Panc1 (cell line): Measurements from ENCODE around the gene CFAP45. TPM values are rescaled to one million over a fixed set of nuclear protein-coding genes. Genes with fewer than 3 reads are reported as not detected.

Source experiments
- ATAC-seq: fragments of 200-7000 bp; cut with Tn5 transposase; 2 replicates; pipeline ENCODE4 v1.9.1; 2020; ENCODE audit warnings: mild to moderate bottlenecking, moderate library complexity
- BruUV-seq: library from RNA; stranded (reverse); fragments of 400-500 nt; replicated peaks from 2 replicates; lab custom pipeline; 2021; lab: Mats Ljungman, UMichigan
- CTCF ChIA-PET: fragments of 300-600 bp; sonication (Branson Sonifier 250); formaldehyde crosslinking; loops from one replicate; lab custom pipeline; 2022; ENCODE audit warnings: antibody characterized with exemption; lab: Charles Lee
- POLR2A ChIA-PET: fragments of 300-600 bp; sonication (Branson Sonifier 250); formaldehyde crosslinking; loops from one replicate; lab custom pipeline; 2022; ENCODE audit warnings: antibody characterized with exemption; lab: Charles Lee
- DNase-seq: peaks from one replicate; pipeline ENCODE4 v3.0.0-alpha.2; 2010; ENCODE audit warnings: low read depth, low spot score
- H3K27ac ChIP-seq: 2 replicates; pipeline ENCODE4 v1.5.1; 2011; ENCODE audit warnings: mild to moderate bottlenecking, low read length, inconsistent platforms
- H3K27me3 ChIP-seq: fragments of 200-500 bp; sonication (Bioruptor generic); 2 replicates; pipeline ENCODE4 v1.6.0; 2014; ENCODE audit warnings: low read length, inconsistent platforms; ENCODE audit not compliant: control insufficient read depth, insufficient read depth
- H3K36me3 ChIP-seq: fragments of 200-500 bp; sonication (Bioruptor generic); 2 replicates; pipeline ENCODE4 v1.5.1; 2014; ENCODE audit warnings: inconsistent platforms, mild to moderate bottlenecking, low read length, moderate library complexity; ENCODE audit not compliant: control insufficient read depth, insufficient read depth
- H3K4me1 ChIP-seq: 2 replicates; pipeline ENCODE4 v1.5.1; 2011; ENCODE audit warnings: inconsistent platforms, mild to moderate bottlenecking, low read length, moderate library complexity; ENCODE audit not compliant: control insufficient read depth, insufficient read depth
- H3K4me3 ChIP-seq, 2 experiments: 2 replicates each; pipeline ENCODE4 v1.5.1; 2011 to 2012; ENCODE audit warnings: low read depth in 2 of 2, low read length in 2 of 2, mild to moderate bottlenecking in 2 of 2, inconsistent platforms in 1 of 2, moderate library complexity in 1 of 2
- H3K9me3 ChIP-seq: fragments of 200-500 bp; sonication (Bioruptor generic); 2 replicates; pipeline ENCODE4 v1.5.1; 2014; ENCODE audit warnings: low read depth, mild to moderate bottlenecking, inconsistent platforms, low read length, moderate library complexity; ENCODE audit not compliant: control insufficient read depth, insufficient read depth
- POLR2AphosphoS5 ChIP-seq: IDR thresholded peaks from 2 replicates; pipeline ENCODE4 v1.6.1; 2012; ENCODE audit warnings: mild to moderate bottlenecking, low read depth, low read length, moderate library complexity
- REST ChIP-seq, 2 experiments: IDR thresholded peaks; 2 replicates each; pipeline ENCODE4 v1.6.1; 2011 to 2012; ENCODE audit warnings: low read depth in 2 of 2, control low read depth in 1 of 2, low read length in 1 of 2, mild to moderate bottlenecking in 1 of 2, moderate library complexity in 1 of 2; ENCODE audit not compliant: insufficient read depth in 1 of 2
- SIN3A ChIP-seq: IDR thresholded peaks from 2 replicates; pipeline ENCODE4 v1.6.1; 2012; ENCODE audit warnings: low read depth, mild to moderate bottlenecking, low read length, moderate library complexity, borderline replicate concordance; ENCODE audit not compliant: insufficient read depth
- TCF7L2 ChIP-seq: IDR thresholded peaks from 2 replicates; pipeline ENCODE4 v1.6.1; 2011; ENCODE audit warnings: mild to moderate bottlenecking, low read depth, low read length, inconsistent platforms
- in situ Hi-C: cut with HindIII; loops from 2 replicates; pipeline ENCODE4 v1.10.0; 2016; ENCODE audit warnings: low sequenced_read_pairs, low pct_unique_long_range_greater_than_20kb
- intact Hi-C: fragments of 100-400 bp; cut with micrococcal nuclease; formaldehyde crosslinking; loops from one replicate; pipeline ENCODE4 v1.10.0; 2022; ENCODE audit not compliant: unreplicated experiment
- total RNA-seq: library from RNA; stranded (reverse); gene quantifications from one replicate; pipeline ENCODE4 v1.2.1, GENCODE V29; 2021; ENCODE audit not compliant: unreplicated experiment
- TF ChIP-seq, protein P1 (sequence below): fragments of 450-650 bp; IDR thresholded peaks from 2 replicates; pipeline ENCODE4 v1.5.1; 2017; ENCODE audit warnings: mild to moderate bottlenecking

The CFAP45 gene
- total RNA-seq, 1 experiment from 2014 or later: 1.6 TPM

DNA sequence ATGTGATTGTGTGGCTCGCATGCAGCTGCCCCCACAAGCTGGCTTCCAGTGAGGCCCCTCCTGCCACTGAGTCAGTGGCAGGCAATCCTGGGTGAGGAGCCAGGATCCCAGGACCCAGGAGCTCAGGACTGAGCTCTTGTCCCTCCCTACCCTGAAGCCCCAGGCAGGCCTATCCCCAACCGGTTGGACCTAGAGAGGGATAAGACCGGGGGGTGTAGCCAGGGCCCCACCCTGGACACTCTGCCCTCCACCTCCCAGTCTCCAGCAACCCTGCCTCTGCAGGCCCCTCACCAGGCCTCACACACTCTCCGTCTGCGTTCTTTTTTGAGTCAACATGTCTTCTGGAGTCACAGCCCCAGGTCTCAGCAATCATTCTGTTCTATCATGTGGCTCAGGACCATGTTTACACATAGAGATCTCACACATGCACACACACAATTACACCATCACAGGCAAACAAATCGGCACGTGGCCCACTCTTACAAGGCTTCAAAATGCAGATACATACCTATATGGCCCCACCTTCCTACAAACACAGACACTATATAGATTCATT, 40.1 kb downstream of the CFAP45 start:
- DNase-seq: no peak
- no TSS peak for BruUV-seq
- TF ChIP-seq, protein P1, sequence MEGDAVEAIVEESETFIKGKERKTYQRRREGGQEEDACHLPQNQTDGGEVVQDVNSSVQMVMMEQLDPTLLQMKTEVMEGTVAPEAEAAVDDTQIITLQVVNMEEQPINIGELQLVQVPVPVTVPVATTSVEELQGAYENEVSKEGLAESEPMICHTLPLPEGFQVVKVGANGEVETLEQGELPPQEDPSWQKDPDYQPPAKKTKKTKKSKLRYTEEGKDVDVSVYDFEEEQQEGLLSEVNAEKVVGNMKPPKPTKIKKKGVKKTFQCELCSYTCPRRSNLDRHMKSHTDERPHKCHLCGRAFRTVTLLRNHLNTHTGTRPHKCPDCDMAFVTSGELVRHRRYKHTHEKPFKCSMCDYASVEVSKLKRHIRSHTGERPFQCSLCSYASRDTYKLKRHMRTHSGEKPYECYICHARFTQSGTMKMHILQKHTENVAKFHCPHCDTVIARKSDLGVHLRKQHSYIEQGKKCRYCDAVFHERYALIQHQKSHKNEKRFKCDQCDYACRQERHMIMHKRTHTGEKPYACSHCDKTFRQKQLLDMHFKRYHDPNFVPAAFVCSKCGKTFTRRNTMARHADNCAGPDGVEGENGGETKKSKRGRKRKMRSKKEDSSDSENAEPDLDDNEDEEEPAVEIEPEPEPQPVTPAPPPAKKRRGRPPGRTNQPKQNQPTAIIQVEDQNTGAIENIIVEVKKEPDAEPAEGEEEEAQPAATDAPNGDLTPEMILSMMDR: no peak
- no peak for TF ChIP-seq SIN3A
- TF ChIP-seq REST (IDR thresholded peaks at IDR 0.05; ENCODE audit: insufficient read depth in 1 of 2, low read depth in 2 of 2, low read length in 1 of 2): no peak
- TF ChIP-seq POLR2AphosphoS5: no peak
- TF ChIP-seq TCF7L2: no peak
- Histone ChIP-seq H3K27ac (no peak overlapping the region), H3K36me3 (no peaks in the 10 kb centered on the region), H3K27me3 (no peaks in the 10 kb centered on the region), H3K4me3 (no peak overlapping the region), H3K9me3 (no peaks in the 10 kb centered on the region), H3K4me1 (0 out of 2 replicates have a peak, but pooled peaks cover 3% of the 10 kb centered on the region)
- in situ Hi-C loops (no loop called here), intact Hi-C loops (no loop called here)
- CTCF ChIA-PET: no interaction called here
- POLR2A ChIA-PET: no interaction called here
- ATAC-seq: no peak

GRCh38 chr1:159857889-159858288, 42.1 kb downstream of the CFAP45 start:
- BruUV-seq: no TSS peak
- Histone ChIP-seq H3K36me3 (no peaks in the 10 kb centered on the region), H3K27me3 (no peaks in the 10 kb centered on the region), H3K27ac (no peak overlapping the region), H3K4me1 (peaks cover 9% of the 10 kb centered on the region; the same call in 1 of the 2 replicates), H3K9me3 (no peaks in the 10 kb centered on the region), H3K4me3 (no peak overlapping the region)
- CTCF ChIA-PET: no interaction called here
- intact Hi-C loops: no loop called here
- POLR2A ChIA-PET: no interaction called here
- in situ Hi-C loops: no loop called here
- TF ChIP-seq SIN3A (no peak), TCF7L2 (no peak), REST (IDR thresholded peaks at IDR 0.05; ENCODE audit: insufficient read depth in 1 of 2, low read depth in 2 of 2, low read length in 1 of 2) (peak in 1 of 2 experiments; percentile 49; a peak in 1 of 4 replicates)
- ATAC-seq (no peak), DNase-seq (no peak)
